GM18861 (cell line): ENCODE data around the gene TBC1D1.
A peak's percentile ranks its signal among the peaks of the same experiment; 100 is the strongest.

Source experiments
- ATAC-seq: cut with Tn5 transposase; IDR thresholded peaks from one replicate; pipeline ENCODE4 v1.9.1; 2021; ENCODE audit not compliant: unreplicated experiment

Gene TBC1D1

DNA sequence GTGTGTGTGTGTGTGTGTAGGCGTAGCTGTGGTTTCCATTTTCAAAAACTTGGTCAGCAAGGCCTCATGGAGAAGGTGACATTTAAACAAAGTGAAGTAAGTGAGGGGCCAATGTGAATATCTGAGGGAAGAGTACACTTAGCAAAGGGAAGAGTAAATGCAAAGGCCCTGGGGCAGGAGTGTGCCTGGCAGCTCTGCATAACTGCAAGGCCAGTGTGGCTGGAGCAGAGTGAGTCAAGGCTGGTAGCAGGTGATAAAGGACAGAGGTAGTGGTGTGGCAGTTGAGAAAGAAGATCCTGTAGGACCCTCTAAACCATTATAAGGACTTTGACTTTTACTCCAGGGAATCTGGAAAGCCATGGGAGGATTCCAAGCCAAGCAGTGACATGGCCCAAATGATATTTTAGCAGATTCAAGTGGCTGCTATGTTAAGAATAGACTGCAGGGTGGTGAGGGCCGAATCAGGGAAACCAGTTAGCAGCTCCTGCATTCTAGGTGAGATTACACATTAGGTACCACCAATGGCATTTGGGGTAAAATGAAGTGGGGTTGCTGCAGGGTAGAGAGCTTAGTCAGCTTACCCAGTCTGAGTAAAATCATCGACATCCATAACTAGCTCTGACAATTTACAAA is 5.9 kb upstream of the TBC1D1 start:
- ATAC-seq: no peak

DNA sequence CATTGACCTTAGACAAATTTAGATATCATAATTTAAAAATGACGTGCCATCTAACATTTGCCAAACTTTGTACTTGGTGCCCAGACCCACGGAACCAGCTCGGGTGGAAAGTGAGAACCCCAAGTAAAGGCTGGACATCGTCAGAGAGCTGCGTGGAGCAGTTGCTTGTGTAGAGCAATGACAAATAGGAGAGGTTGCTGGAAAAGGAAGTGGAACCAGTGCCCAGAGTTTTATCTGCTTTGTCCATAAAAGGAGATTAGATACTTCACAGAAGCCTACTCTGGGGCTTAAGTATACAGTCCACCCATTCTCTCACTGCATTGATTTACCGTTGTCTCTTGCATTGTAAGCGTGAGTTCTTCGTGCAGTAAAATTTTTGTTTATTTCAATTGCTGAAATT is 5.4 kb upstream of the TBC1D1 start:
- no peak for ATAC-seq

DNA sequence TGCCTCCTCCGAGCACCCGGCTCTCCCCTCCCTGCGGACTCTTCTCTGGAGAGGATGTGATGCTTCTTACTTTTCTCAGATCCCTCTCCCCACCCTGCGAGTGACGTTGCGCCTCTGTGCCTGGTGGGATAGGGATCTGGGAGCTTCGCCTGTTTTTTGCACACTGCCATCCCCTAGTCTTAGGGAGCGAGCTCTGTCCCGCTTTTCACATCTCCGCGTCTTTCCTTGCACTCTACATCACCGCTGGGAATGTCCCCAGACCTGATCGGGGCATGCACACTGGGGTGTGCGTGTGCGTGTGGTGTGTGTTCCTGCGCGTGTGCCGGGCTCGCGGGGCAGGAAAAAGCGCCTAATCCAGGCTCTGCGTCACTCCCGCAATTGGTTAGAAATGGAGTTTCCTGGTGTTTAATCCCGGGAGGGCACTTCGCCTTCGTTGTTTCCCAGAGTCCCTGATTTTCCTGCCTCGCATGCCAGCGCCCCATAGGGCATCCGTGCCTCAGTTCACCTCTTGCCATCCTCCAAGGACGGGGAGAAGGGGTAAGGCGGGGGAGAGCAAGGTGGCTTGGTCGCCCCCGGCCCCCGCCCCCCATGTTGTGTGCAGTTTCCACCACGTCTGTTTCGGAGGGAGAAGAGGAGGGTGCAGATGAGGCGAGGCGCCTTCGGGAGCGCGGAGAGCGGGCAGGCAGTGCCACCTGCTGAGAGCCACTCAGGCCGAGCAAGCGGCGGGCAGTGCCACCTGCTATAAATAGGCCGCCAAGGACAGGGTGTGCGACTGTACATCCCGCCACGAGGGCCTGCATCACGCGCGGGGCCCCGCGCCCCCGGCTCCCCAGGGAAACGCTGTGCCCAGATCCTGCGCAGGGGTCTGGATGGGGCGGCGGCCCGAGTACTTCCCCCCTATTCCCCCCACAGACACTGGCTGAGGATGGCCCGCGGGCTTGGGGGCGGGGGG is 759 bp upstream of the TBC1D1 start:
- peak; percentile 3 for ATAC-seq

DNA sequence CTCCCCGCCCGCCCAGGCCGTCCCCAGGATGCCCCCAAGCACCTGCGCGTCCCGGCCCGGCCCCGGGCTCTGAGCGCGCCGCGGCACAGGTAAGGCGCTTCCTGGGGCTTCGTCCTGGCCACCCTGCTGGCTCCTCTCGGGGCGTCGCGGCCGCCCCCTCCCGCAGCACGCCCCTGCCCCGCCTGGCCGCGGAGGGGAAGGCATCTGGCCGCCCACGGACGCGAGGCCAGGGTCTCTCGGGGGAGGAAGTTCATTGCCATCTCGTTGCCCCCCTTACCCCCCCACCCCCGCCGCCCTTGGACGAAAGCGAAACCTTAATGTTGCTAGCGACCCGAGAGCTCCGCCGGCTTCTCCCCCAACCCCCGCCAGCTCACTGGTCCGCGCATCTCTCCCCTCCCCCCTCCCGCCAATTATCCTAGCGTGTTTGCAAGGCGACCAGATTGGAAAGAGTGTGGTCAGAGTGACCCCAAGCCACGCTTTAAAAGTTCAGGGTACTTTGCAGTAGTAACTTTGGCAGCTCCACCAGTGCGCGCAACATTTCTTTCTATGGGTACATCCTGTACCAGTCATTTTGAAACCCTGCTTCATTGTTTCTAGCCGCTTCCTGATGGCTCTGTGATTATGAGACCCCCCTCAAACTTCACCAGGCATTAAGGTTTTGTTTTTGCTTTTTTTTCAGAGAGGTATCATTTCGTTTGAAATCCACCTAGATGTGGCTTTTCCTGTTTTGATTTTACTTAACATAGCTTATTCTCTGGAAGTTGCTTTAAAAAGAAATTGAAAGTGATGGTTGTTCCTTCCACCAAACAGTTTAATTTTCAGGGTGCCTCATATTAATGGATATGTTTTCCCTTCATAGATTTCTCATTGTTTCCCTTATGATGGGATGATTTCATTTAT is 626 bp downstream of the TBC1D1 start:
- peak; percentile 69 for ATAC-seq

DNA sequence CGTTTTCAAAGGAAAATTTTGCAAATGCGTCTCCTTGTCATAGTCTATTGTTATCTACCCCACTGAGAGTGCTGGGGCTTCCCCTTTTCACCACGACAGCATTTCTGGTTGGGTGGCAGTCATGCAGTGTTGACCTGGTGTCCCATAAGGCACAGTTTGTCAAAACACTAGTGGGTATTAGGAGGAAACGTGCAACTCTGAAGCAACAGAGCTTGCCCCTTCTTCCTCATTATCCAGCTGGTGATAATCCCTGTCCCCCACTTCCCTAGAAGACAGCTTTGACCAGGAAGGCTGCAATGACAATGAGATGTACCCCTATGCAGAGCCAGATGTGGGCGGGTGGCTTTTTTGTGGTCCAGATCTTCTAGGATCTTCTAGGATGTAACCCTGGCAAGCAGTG is 1.8 kb downstream of the TBC1D1 start:
- ATAC-seq: peak; percentile 44

- ATAC-seq: no peak
These were observed 2.3 kb downstream of the TBC1D1 start for GRCh38 chr4:37893164-37893563.

DNA sequence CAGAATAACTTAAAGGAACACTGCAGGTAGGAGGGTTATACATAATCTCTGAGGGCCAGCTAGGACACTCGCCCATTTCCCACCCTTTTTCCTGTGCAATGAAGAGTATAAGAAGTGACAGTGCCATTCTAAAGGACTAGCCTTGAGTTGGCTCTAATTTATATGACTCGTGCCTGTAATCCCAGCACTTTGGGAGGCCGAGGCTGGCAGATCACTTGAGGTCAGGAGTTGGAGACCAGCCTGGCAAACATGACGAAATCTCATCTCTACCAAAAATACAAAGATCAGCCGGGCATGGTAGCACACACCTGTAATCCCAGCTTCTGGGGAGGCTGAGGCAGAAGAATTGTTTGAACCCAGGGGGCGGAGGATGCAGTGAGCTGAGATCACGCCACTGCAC is 4.4 kb downstream of the TBC1D1 start:
- ATAC-seq: no peak

DNA sequence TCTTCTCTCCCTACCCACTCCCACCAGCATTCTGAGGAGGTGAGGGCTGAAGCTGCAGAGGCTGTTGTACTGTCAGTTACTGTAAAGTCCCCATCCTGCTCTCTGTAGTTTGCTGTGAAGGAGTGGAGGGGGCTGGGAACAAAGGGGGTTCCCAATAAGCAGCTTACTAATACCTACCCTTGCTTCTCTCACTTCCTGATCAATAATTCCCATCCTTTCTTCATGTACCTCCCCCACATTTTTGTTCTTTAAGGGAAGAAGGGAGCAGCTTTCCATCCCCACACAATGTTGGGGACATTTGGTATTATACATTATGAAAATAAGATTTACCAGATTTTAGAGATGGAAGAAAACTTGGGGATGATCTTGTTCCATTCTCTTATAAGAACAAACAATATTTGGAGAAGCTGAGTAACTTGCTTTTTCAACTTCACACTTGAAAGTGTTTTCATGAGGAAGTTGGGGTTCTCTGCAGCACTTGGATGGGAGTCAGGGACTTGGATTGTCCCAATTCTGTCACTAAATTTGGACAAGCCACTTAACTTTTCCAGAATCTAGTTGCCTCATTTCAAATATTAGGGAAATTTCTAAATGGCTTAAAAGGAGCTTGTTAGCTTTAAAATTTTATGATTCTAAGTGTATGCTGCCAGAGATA is 5.4 kb downstream of the TBC1D1 start:
- ATAC-seq: no peak

- no peak for ATAC-seq
These were observed 11.3 kb downstream of the TBC1D1 start for GRCh38 chr4:37902212-37902611.

- no peak for ATAC-seq
These were observed 12.1 kb downstream of the TBC1D1 start for GRCh38 chr4:37902738-37903693.

GRCh38 chr4:37903901-37904300 is 13.0 kb downstream of the TBC1D1 start:
- no peak for ATAC-seq

DNA sequence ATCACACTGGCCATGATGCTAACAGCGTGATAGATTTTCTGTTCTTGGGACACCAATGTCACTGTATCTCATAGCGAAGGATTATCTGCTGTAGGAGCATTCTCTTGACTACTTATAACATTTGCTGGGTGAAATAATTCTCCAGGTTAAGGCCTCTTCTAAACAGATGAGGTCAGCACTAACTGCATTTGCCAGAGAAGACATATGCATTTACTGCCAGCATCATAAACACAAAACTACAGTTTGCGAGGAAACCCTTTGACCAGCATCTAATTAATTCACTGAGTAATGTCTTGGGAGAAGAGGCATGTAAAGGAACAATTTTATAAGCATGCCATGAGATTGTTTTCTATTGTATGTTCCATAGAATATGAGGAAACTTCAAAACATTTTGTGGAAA is 13.9 kb downstream of the TBC1D1 start:
- ATAC-seq: no peak

GRCh38 chr4:37905533-37906169 is 14.8 kb downstream of the TBC1D1 start:
- no peak for ATAC-seq

DNA sequence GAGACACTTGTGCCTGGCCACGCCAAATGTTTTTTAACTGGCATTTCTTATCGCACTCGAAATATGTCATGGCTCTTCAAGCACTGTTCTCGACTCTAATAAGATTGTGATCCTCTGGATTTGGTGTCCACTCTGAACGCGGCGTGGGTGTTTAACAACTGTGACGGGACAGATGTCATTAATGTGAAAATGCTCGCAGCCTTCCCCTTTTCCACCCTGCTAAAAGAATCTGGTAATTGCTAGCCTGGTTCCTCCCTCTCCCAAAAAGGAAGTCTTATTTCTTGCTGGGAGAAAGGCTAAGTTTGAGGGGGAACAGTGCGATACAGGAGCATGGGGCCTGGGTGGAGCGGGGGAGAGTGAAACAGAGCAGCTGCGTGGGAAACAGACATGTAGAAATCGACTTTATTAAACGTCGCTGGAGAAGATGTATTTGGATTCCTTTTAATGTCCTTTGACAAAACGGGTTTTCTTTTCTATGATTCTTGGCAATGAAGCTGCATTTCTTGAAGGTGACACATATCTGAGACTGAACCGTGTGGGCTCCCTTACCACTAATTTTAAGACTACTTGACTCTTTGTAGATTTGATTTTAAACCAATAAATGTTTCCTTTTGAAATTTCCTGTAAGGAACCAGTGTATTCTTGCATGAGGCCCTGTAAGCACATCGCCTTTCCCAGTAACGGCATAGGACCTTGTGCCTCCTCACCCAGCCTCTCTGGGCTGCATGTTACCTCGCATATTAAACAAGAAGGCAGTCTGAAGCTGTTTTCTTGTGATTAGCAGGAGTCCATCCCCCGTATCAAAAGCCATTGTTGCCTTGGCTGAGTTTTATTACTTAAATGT is 17.8 kb downstream of the TBC1D1 start:
- ATAC-seq: no peak

- no peak for ATAC-seq
These were observed 18.6 kb downstream of the TBC1D1 start for GRCh38 chr4:37909332-37910090.

- ATAC-seq: no peak
These were observed 19.2 kb downstream of the TBC1D1 start for GRCh38 chr4:37910091-37910486.

- no peak for ATAC-seq
These were observed 23.7 kb downstream of the TBC1D1 start for GRCh38 chr4:37914539-37914938.

GRCh38 chr4:37917388-37917787 is 26.5 kb downstream of the TBC1D1 start:
- no peak for ATAC-seq
